Stimulated activated CD4-positive, alpha-beta T cell treated with anti-CD3 and anti-CD28 coated beads, Interleukin-1b, Interleukin-23, amount 100 ng/mL, for 48 hours (primary cell): ENCODE results near the gene PFN3.
A peak's percentile ranks its signal among the peaks of the same experiment; 100 is the strongest.
"Not testable (repeated sequence)": the region's sequence is repeated elsewhere in the genome, so short reads cannot be mapped to it uniquely, and the experiment has no call there.

Experiments
- DNase-seq: peaks from one replicate; pipeline ENCODE4 v3.0.0-alpha.2; 2020

PFN3 gene

DNA sequence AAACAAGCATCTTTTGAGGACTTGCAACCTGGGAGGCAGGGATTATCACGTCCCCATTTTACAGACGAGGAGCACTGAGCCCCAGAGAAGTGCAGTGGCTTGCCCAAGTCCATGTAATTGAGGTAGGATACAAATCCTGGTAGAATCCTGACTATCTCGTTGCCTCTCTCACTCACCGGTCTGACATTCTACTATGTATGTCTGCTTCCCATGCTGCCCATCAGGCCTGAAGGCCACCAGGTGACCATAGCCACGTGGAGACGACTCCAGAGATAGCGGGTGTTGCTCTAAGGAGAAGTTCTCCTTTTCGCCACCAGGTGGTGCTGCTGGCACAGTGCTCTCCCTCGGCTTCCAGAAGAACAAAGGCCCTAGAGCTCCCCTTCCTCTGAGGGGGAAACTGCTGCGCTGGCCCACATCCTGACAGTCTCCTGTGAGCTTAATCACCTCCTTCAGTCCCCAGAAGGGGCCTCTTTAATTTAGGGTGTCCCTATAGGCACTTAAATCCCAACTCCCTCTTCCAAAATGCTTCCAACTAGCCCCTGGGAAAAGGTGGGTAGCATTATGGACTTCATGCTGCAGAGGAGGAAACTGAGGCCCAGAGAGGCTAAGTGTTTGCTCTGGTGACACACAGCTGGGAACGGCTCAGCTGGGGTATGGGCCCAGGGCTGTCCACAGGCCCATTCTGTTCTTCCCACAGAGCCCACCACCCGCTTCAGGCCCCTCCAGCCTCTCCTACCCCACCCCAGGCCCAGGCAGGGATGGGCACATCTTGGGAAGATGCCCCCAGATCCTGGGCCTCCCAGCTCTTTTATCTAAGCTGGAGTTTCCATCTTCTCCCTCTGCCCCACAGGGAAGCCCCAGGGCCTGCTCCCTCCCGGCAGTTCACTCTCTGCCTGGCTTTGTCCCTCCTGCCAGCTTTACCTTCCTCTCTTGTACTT lies 9.8 kb downstream of the PFN3 start:
- peak; percentile 90 for DNase-seq

DNA sequence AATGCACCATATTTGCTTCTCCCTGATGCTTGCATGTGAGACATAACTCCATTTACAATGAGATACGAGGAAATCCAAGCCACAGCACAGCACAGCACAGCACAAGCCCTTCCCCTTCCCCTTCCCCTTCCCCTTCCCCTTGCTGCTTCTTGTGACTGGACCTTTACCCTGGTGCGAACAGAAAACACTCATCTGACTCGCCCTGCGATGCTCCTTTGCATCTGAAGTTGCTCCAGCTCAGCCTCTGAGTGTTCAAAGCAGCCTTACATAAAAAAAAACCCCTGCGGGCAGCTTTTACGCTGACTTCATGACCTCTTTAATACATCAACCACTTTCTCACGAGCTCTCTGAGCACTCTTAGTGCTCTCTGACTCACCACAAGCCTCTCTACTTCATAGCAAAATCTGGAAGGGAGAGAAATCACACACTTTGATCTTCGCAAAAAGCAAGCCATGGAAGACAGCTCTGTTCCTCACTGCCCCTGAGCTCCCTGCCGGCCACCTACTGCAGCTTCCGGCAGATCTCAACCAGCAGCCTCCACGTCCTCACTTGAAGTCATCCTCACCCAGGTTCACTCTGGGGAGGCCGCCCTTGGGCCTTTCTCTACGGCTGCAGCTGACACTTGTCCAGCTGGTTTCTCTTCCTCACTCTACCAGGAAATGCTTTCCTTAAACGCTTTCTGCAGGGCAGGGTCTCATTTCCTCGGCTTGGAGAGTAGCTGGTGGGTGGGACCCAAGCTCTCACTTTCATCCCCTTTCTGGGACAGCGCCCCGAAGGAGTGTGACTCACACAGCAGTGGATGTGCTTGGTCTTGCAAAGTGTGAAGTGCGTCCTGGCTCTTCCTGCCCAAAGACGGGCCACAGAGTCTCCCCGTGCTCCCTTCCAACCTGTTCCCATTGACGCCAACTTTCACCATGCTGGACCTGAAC lies 11.0 kb downstream of the PFN3 start:
- DNase-seq: peak; percentile 71

DNA sequence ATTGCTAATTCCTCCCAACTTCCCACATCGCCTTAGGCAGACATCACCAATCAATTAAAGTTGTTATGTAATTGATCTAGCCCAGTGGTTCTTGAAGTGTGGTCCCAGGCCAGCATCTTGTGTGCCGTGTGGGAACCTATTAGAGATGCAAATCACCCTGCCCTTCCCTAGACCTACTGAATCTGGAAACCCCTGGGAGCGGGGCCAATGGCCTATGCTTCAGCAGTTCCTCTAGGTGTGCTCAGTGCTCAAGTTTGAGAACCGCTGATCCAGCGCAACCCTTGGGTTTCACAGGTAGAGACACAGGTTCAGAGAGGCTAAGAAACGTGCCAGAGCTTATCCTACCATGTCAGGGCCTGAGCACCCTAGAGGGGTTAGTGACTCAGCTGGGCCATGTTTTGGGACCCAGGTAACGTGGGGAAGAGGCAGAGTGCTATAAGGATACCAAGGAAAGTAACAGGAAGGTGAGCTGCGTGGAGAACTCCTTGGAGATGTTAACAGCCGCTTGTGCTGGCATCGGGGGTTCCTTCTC lies 11.9 kb downstream of the PFN3 start:
- no peak for DNase-seq

DNA sequence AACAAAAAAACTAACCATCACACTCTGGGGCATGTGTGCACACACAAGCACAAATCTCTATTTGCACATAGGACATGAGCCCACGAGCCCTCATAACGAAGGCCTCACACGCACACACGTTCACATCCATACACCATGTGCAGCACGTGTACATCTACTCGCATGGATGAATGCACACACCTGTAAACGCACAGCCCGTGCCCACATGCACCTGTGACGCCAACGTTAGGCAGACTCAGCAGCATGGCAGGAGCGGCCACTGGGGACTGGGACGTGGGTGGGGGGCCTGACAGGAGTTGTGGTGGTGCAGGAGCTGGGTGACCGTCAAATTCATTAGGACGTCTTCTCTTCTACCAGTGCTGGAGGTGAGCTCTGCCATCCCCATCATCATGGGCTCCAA lies 13.1 kb downstream of the PFN3 start:
- no peak for DNase-seq

DNA sequence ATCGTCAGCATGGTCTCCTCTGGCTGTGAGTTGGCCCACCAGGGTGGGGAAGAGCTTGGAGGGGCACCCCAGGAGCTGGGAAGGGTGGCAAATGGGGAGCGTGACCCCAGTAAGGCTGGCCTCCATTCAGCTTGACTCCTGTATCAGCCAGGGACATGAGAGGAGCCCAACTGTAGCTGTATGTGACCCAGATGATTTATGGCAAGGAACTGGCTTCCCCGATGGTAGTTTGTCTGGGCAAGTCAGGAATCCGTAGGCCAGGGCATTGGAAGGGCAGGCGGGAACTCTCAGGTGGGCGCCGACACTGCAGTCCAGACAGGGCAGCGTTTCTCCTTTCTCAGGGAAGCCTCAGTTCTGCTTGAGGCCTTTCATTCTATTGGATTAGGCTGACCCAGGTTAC lies 13.9 kb downstream of the PFN3 start:
- DNase-seq: no peak

DNA sequence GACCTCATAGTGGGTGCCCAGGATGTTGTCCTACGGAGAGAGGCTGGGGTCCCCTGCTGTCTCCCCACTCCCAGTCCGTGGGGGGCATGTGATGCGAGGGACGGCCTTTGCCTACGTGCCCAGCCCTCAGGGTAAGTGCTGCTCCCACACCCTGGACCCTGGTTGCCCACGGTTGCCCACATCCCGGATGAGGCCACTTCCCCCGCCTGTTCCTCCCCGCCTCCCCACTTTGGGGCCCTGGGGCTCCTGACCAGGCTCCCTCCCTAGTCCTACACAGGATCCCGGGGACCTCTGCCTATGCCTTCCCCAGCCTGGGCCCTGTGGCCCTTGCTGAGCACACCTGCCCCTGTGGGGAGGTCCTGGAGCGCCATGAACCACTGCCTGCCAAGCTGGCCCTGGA lies 14.7 kb downstream of the PFN3 start:
- DNase-seq: no peak

DNA sequence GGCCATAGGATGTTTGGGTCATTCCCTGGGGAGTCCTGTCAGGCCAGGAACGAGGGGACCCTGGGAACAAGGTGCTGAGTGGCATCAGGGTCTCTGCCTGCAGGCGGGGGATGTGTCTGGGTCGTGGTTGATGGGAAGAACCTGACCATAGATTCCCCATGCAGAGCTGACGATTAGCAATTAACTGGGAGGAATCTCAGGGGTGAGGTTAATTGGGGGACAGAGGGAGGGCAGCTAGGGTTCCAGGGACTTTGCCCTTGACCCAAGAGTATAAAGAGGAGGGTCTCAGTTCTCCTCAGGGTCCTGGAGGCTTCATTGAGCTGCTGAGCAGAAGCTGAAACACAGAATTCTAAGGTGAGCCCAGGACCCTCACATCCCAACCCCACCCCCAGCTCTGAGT lies 16.3 kb downstream of the PFN3 start, which contains the start of gene SLC34A1:
Gene SLC34A1, plus strand, starts transcription at position 301 of the 400 bp plus-strand sequence. CDS start 1,308 bp downstream, outside the sequence.
- no peak for DNase-seq

DNA sequence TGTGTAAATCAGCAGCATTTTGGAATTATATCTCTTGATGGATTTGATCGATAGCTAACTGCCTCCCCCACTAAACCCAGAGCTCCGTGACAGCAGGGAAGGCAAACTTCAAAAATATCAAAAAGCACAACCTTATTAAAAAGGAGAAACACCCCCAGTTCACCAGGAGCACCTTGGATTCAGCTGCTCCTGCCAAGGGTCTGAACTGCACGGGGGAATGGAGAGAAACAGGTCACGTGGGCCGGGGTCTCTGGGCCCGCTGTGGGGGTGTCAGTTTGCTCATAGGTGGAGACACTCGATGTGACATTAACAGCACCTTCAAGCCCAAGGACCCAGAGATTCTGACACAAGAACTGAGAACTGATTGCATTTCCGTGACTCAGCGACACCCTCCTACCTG lies 17.3 kb downstream of the PFN3 start:
- DNase-seq: no peak

DNA sequence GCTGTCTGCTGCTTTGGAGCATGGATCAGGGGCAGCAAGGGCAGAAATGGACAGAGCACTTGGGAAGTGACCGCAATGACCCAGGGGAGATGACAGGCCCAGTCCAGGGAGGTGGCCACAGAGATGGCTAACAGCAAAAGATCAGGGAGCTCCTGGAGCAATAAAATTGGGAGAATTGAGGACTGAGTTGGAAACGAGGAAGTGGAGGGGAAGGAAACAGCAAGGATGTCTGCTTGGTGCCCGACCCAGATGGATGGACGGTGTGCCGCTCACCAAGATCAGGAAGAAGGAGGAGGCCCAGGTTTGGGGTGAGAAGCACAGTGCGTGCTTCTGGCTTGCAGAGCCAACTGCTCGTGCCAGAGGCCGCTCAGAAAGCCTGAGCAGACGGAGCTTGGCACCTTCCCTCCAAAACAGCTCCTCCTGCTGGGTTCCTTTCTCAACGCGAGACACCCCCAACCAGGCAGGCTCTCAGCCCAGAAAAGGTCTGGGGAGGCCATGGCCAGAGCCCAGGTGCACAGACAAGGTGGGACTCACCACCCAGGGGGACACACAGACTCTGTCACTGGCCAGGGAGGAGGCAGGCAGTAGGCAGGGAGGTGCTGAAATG lies 17.9 kb downstream of the PFN3 start:
- DNase-seq: peak; percentile 42

DNA sequence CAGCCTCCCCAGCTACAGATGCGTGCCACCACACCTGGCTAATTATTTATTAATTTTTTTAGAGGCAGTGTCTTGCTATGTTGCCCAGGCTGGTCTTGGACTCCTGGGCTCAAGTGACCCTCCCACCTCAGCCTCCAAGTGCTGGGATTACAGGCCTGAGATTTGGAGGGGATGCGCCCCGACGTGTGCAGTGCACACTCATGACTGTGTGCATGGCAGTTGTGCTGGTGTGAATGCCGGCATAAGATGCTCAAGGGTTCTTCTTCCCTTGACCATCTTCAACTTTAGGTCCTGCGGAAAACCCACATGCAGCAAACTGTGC lies 19.7 kb downstream of the PFN3 start:
- DNase-seq: no peak

DNA sequence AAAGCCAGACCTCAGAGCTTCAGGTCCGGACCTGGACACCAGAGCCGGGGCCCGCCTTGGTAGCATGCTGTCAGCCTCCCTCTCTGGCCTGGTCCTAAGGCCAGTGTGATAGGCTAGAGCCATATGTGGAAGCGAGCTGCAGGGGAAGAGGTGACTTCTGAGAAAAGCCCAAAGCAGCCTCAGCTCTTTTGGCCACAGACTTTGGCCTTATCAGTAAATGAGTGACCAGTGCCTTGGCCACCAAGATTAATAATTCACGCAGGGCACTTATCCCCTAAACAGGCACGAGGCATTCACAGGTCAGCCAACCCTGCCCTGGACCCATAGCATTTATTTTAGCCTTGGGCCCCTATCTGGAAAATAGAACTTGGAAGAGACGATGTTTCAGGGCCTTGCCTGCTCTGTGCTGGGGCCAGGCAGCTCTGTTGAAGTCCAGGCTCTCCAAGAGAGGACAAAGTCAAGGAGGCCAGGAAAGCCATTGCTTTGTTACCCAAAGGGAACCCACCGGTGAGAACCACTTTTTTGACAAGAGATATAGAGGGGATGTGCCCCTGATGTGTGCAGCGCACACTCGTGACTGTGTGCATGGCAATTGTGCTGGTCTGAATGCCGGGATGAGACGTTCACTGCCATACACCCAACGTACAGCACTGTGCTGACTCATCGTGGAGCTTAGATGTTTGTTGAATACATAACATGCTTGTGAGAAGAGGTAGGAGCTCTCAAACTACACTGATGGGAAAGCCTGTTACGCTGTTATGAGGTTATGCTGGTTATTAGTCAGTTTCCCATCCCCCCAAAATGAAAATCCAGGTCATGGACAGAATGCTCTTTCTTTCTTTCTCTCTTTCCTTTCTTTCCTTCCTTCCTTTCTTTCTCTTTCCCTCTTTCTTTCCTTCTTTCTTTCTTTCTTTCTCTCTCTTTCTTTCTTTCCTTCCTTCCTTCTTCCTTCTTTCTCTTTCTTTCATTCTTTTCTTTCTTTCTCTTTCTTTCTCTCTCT lies 21.3 kb downstream of the PFN3 start:
- peak; percentile 61 for DNase-seq

DNA sequence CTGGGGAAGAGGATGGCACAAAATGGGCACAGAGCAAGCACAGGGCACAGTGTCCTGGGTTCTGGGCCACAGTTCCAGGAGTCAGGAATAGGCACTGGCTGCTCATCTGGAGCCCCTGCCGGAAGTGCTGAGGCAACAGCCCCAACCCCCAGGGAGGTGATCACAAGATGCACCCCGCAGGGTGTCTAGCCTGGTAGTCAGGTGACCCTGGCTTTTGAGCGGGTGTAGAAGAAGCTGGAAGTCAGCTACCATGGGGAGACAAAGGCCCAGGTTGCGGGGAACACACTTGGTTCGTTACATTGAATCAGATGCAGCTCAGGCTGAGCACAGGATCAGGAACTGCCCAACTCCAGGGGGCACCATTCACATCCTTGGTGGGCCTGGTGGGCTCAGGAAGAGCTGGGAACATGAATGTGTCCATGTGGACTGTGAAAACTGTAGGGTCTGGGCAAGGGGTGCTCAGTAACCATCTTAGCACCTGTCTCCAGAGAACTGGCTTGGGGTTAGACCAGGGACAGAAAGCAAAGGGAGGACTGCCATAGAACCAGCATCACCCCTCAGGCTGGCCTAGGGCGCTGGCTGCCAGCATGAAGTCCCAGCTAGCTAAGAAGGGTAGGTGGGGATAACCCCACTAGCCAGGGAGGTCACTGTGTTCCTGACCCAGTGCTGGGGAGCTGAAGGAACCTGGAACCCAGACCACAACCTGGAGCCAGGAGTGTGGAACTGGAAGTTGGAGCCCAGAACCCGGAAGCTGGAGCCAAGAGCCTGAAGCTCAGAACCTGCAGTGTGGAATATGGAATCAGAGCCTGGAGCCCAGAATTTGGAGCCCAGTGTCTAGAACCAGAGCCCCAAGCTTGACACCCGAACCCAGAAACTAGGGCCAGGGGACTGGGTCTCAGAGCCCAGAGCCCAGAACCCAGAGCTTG lies 22.3 kb downstream of the PFN3 start:
- no peak for DNase-seq

DNA sequence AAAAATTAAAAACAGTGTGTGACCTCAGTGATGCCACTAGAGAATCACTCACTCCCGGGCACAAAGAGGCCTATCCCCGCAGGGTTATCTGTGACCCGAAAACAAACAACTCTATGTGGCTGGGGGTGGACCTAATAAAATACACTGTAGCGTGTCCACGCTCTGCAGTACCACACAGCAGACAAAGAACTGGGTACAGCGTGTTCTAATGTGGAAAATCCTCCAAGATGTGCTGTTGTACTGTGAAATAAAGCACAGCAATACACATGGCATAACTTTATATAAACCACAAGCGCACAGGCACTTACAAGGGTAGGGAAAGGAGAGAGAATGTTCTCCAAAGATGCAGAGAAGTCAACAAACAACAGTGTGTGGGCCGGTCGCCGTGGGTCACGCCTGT lies 24.4 kb downstream of the PFN3 start:
- no peak for DNase-seq

DNA sequence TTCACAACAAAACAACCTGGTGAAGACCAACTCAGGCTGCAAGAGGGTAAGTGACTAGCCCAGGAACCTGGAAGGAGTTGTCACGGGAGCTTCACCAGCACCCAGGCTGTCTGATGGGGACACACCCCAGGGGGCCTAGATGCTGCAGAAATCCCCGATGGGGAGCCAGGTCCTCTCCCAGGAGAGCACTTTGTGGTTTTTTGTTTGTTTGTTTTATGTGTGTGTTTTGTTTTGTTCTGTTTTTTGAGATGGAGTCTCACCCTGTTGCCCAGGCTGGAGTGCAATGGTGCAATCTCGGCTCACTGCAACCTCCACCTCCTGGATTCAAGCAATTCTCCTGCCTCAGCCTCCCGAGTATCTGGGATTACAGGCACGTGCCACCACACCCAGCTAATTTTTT lies 24.9 kb downstream of the PFN3 start:
- DNase-seq: not testable (repeated sequence)

DNA sequence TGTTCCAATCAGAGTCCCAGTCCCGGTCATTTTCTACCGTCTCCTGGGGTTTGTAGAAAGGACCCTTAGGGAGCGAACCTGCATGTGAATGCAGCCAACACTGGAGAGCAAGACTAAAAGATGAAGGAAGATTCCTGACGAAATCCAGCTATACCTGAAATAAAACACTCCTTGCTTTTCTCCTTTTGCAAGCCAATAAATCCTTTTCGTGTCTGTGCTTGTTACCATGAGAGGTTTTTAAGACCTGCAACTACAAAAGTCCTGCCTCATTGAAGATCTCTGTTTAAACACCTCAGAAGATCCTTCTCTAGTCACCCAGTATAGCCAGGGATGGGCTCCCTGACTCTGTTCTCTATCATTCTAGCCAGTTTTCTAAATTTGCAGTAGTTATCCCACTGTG lies 26.2 kb downstream of the PFN3 start:
- no peak for DNase-seq

DNA sequence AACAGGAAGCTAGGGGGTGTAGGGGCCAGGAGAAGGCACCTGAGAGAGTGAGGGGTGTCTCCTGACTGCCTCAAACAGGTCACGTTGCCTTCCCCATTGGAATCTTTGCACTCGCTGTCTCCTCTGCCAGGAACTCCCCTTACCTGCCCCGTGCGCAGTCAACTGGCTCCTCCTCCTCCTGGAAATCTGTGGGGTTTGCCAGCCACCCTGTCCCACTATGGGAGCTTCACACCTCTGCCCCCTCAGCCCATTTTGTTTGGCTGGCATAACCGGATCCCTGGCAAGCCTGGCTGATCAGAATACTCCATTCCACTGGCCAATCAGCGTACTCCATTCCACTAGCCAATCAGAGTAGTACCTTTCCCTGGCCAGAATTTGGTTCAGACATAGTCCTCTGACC lies 26.7 kb downstream of the PFN3 start:
- no peak for DNase-seq

DNA sequence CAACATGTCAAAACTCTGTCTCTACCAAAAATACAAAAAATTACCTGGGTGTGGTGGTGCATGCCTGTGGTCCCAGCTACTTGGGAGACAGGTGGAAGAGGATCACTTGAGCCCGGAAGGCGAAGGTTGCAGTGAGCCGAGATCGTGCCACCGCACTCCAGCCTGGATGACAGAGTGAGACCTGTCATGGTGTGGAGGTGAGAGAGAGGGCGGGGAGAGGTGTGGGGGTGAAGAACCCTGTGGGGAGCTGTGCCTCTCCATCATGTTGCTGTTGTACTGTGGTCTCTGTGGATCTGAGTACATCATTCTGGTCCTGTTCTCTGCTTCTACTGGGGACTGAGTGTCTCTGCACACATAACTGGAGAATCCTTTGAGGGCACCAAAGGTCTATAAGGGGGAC lies 27.6 kb downstream of the PFN3 start:
- DNase-seq: no peak

DNA sequence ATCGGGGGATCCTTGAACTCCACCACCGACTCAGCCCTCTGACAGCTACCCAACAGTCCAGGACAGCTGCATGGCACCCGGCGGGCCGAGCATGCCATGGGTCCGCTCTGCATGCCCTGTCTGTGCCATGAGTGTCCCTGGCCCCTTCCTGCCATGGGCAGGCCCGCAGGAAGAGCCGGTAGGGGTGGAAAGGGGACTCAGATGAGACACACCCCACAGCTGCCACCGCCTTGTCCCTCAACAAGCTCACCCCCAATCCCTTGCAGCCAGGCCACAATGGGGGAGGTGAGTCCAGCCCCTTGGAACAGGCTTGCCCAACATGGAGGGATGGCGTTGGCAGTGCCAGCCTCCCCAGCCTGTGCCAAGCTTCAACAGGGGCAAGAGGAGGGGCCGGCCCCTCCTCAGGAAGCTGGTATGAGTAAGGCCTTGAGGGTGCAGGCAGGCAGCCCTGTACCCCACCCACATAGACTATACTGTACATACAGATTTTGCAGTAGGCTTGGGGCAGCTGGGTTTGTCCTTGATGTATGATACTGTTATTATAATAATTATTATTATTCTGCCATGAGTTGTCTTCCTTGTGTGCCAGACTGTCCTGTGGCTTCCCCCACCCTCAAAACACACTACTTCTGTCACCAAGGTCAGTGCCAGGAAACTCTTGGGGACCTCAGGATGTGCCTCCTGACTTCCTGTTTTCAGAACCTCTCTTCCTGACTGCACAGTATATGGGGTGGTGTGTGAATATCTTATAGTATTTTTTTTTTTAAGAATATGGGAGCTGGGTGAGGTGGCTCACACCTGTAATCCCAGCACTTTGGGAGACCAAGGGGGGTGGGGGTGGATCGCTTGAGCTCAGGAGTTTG lies 28.2 kb downstream of the PFN3 start:
- DNase-seq: no peak
